Fibroblast of skin of scalp (primary cell): Measurements from ENCODE around the gene KXD1.
A peak's percentile ranks its signal among the peaks of the same experiment; 100 is the strongest.
"Not testable (repeated sequence)": the region's sequence is repeated elsewhere in the genome, so short reads cannot be mapped to it uniquely, and the experiment has no call there.

Source experiments
- DNase-seq: peaks from one replicate; pipeline ENCODE4 v3.0.0-alpha.2; 2013

Gene KXD1

GRCh38 chr19:18536475-18536874 lies 21.2 kb upstream of the KXD1 start:
- DNase-seq, result no peak

- no peak for DNase-seq
These were observed 20.2 kb upstream of the KXD1 start for GRCh38 chr19:18537431-18537830.

- no peak for DNase-seq
These were observed 19.6 kb upstream of the KXD1 start for GRCh38 chr19:18538115-18538514.

GRCh38 chr19:18539372-18539771 lies 18.3 kb upstream of the KXD1 start:
- DNase-seq, result no peak

GRCh38 chr19:18540200-18540599 lies 17.5 kb upstream of the KXD1 start:
- DNase-seq, result not testable (repeated sequence)

- DNase-seq, result no peak
These were observed 16.2 kb upstream of the KXD1 start for GRCh38 chr19:18541258-18541991.

GRCh38 chr19:18541992-18542940 lies 15.4 kb upstream of the KXD1 start:
- DNase-seq, result no peak

GRCh38 chr19:18542941-18543813 lies 14.5 kb upstream of the KXD1 start, which contains the start of gene FKBP8:
Gene FKBP8, minus strand, starts transcription at chr19:18543573. Its CDS starts 1,603 bp downstream, at chr19:18541970.
- DNase-seq, result peak; percentile 87

- peak; percentile 71 for DNase-seq
These were observed 13.7 kb upstream of the KXD1 start for GRCh38 chr19:18543814-18544475.

- no peak for DNase-seq
These were observed 6.0 kb upstream of the KXD1 start for GRCh38 chr19:18551631-18552030.

- DNase-seq, result no peak
These were observed 509 bp downstream of the KXD1 start for GRCh38 chr19:18558202-18558555.

GRCh38 chr19:18558604-18559003 lies 934 bp downstream of the KXD1 start:
- DNase-seq, result no peak

- no peak for DNase-seq
These were observed 2.0 kb downstream of the KXD1 start for GRCh38 chr19:18559685-18560084.

- DNase-seq, result no peak
These were observed 4.4 kb downstream of the KXD1 start for GRCh38 chr19:18562086-18562485.

- no peak for DNase-seq
These were observed 9.3 kb downstream of the KXD1 start for GRCh38 chr19:18566953-18567352.

- DNase-seq, result no peak
These were observed 10.7 kb downstream of the KXD1 start for GRCh38 chr19:18568367-18568766.

GRCh38 chr19:18571564-18572344 lies 14.1 kb downstream of the KXD1 start, which contains the start of gene UBA52:
Gene UBA52, plus strand, starts transcription at chr19:18571857. Its CDS starts 1,444 bp downstream, at chr19:18573301.
- DNase-seq, result peak; percentile 96

- no peak for DNase-seq
These were observed 17.1 kb downstream of the KXD1 start for GRCh38 chr19:18574691-18575291.

- no peak for DNase-seq
These were observed 18.7 kb downstream of the KXD1 start for GRCh38 chr19:18576383-18576782.

GRCh38 chr19:18577365-18577914 lies 19.8 kb downstream of the KXD1 start:
- DNase-seq, result no peak
